ENCODE data around the gene PAGE4.

The PAGE4 gene, protein sequence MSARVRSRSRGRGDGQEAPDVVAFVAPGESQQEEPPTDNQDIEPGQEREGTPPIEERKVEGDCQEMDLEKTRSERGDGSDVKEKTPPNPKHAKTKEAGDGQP

DNA sequence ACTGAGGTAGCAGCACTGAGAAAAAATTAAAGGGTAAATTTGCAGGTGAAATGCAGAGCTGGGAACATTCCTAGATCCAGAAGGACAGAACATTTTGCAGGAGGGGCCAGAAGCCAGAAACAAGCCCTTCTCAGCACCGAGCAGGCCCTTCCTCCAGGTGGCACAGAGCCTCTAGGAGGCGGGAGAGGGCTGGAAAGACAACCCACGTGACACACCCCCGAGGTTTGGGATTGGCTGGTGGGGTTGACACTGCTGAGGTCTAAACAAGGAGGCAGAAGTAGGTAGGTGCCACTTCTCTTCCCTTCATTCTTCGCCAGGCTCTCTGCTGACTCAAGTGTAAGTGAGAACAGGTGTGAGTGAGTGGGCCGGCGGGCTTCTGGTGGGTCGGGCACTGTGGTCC, at the start of gene PAGE4:
PAGE4 (plus strand) TSS at position 288 of the 400 bp plus-strand sequence. CDS start 1,126 bp downstream, outside the sequence.
- DNase-seq (ENCODE audit: low read depth) = no peak
- no peak within 1 kb of the TSS for H3K4me3 ChIP-seq (ENCODE audit: low read depth, low read length)
- TF ChIP-seq, protein P1, sequence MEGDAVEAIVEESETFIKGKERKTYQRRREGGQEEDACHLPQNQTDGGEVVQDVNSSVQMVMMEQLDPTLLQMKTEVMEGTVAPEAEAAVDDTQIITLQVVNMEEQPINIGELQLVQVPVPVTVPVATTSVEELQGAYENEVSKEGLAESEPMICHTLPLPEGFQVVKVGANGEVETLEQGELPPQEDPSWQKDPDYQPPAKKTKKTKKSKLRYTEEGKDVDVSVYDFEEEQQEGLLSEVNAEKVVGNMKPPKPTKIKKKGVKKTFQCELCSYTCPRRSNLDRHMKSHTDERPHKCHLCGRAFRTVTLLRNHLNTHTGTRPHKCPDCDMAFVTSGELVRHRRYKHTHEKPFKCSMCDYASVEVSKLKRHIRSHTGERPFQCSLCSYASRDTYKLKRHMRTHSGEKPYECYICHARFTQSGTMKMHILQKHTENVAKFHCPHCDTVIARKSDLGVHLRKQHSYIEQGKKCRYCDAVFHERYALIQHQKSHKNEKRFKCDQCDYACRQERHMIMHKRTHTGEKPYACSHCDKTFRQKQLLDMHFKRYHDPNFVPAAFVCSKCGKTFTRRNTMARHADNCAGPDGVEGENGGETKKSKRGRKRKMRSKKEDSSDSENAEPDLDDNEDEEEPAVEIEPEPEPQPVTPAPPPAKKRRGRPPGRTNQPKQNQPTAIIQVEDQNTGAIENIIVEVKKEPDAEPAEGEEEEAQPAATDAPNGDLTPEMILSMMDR (IDR thresholded peaks at IDR 0.05; ENCODE audit: control insufficient read depth, extremely low read depth, insufficient read depth) = no peak

DNA sequence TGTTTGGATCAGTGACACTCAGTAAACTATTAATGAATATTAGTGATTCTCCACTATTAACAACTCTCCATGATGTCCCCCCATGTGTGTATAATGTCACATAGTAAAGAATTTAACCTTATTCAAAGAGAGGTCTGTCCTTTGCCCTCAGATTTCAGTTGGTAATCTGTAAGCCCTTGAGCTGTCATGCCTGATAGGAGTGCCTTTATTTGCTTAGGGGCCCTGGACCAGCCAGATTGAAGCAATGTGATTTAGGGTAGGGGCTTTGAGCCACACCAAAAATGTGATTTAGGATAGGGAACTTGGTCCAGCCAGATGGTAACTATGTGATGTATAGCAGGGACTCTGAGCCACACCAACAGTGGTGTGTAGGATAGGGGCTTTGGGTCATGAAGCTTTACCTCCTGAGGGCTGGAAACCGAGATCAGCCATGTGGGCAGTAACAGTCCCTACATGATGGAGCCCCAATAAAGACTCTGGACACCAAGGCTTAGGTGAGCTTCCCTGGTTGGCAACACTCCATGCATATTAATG, 44.3 kb upstream of the PAGE4 start:
- no peak overlapping the region for H3K4me3 ChIP-seq (ENCODE audit: low read depth, low read length)
- TF ChIP-seq, protein P1 (IDR thresholded peaks at IDR 0.05; ENCODE audit: control insufficient read depth, extremely low read depth, insufficient read depth) = no peak
- DNase-seq (ENCODE audit: low read depth) = no peak

DNA sequence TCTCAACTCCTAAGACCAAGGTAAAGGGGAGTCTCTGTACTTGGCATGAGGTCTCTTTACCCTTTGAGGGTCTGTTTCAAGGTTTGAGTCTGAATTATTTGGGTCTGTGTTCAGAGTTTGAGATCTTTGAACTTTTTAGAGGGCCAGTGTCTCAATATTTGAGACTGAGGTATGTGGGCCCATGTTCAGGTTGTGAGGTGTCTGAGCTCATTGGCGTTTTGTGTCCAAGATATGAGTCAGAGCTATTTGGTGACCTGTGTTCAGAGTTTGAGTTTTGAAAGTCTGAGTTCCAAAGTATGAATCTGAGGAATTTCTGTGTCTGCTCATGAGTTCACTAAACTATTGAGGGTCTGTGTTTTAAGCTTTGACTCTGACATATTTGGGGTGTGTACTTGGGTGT, 36.7 kb upstream of the PAGE4 start:
- no peak for DNase-seq (ENCODE audit: low read depth)
- H3K4me3 ChIP-seq (ENCODE audit: low read depth, low read length) = no peak overlapping the region
- TF ChIP-seq, protein P1 (IDR thresholded peaks at IDR 0.05; ENCODE audit: control insufficient read depth, extremely low read depth, insufficient read depth) = no peak

DNA sequence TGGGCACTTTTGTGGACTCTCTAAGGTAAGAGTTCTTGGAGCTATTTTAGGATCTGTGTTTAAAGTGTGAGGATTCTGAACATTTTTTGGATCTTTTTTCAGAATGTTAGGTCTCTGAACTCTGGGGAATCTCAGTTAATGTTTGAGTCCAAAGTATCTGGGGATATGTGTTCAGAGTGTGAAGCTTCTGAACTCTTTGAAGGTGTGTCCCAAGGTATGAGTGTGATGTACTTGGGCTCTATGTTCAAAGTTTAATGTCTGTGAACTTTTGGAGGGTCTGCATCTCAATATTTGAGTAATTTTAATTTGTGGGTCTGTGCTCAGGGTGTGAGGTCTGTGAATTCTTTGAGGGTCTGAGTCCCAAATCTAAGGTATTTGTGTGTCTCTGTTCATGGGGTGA, 35.4 kb upstream of the PAGE4 start:
- DNase-seq (ENCODE audit: low read depth) = no peak
- TF ChIP-seq, protein P1 (IDR thresholded peaks at IDR 0.05; ENCODE audit: control insufficient read depth, extremely low read depth, insufficient read depth) = no peak
- no peak overlapping the region for H3K4me3 ChIP-seq (ENCODE audit: low read depth, low read length)

DNA sequence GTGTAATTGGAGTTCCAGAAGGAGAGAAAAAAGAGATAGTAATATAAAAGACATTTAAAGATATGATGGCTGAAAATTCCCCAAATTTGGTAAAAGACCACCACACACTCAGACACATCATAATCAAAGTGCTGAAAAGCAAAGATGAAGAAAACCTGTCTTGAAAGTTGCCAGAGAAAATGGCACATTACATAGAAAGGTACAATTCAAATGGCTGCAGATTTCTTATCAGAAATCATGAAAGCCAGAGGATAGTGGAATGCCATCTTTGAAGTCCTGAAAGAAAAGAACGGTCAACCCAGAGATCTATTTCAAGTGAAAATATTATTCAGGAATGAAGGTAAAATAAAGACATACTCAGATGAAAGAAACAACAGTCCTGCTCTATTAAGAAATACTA, 29.3 kb upstream of the PAGE4 start:
- no peak for DNase-seq (ENCODE audit: low read depth)
- TF ChIP-seq, protein P1 (IDR thresholded peaks at IDR 0.05; ENCODE audit: control insufficient read depth, extremely low read depth, insufficient read depth) = no peak
- no peak overlapping the region for H3K4me3 ChIP-seq (ENCODE audit: low read depth, low read length)

DNA sequence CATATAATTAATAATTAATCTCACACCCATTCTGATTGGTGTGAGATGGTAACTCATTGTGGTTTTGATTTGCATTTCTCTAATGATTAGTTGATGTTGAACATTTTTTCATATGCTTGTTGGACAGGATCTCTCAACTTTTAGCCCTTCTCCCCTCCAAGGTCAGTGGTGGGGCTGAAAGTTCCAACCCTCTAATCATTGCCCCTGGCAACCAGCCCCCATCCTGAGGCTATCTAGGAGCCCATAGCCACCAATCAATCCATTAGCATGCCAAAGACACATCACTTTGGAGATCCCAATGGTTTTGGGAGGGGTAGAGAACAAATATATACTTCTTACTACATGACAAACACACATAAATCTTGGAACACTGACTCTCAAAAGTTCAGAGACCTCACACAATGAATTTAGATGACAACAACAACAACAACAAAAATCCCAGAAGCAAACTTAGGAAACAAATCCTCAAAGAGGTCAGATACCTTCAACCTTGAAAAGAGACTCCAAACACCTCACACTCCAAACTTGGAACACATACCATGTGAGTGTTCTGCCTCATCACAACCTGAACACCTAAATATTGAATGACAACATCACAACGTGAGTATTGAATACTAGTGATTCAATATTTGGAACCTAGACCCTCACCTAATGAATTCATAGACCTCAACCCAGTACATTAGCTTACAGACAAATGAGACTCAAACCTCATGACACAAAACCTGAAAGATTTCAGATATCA, 19.0 kb upstream of the PAGE4 start:
- DNase-seq (ENCODE audit: low read depth) = no peak
- TF ChIP-seq, protein P1 (IDR thresholded peaks at IDR 0.05; ENCODE audit: control insufficient read depth, extremely low read depth, insufficient read depth) = no peak

More for the DNA sequence above, 19.0 kb upstream of the PAGE4 start:
- H3K4me3 ChIP-seq (ENCODE audit: low read depth, low read length) = no peak overlapping the region
